D721Med (cell line): Measurements from ENCODE around the gene ZBTB12.
"Not testable (repeated sequence)": the region's sequence is repeated elsewhere in the genome, so short reads cannot be mapped to it uniquely, and the experiment has no call there.

Experiments used
- DNase-seq: peaks from one replicate; pipeline ENCODE4 v3.0.0; 2011; ENCODE audit warnings: low spot score; ENCODE audit not compliant: insufficient read length
- FAIRE-seq: peaks from 2 replicates; lab custom pipeline; 2011; peaks lifted over from hg19 to GRCh38; lab: Jason Lieb, UNC
- TF ChIP-seq, protein P1 (sequence below): IDR thresholded peaks from 2 replicates; pipeline ENCODE4 v1.5.1; 2012; ENCODE audit warnings: mild to moderate bottlenecking, control low read depth; ENCODE audit not compliant: insufficient read depth; ENCODE audit errors: missing control alignments

Gene ZBTB12

DNA sequence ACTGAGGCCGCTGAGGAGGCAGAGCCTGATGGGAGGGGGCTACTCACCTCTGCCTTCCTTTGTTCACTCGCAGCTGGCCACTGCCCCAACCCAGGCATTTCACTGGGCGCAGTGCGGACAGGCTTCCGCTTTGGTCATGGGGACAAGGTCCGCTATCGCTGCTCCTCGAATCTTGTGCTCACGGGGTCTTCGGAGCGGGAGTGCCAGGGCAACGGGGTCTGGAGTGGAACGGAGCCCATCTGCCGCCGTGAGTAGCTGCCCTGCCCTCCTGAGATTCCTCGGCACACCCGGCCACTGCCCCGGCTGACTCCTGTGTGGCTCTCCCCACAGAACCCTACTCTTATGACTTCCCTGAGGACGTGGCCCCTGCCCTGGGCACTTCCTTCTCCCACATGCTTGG, 31.7 kb upstream of the ZBTB12 start:
- TF ChIP-seq, protein P1, sequence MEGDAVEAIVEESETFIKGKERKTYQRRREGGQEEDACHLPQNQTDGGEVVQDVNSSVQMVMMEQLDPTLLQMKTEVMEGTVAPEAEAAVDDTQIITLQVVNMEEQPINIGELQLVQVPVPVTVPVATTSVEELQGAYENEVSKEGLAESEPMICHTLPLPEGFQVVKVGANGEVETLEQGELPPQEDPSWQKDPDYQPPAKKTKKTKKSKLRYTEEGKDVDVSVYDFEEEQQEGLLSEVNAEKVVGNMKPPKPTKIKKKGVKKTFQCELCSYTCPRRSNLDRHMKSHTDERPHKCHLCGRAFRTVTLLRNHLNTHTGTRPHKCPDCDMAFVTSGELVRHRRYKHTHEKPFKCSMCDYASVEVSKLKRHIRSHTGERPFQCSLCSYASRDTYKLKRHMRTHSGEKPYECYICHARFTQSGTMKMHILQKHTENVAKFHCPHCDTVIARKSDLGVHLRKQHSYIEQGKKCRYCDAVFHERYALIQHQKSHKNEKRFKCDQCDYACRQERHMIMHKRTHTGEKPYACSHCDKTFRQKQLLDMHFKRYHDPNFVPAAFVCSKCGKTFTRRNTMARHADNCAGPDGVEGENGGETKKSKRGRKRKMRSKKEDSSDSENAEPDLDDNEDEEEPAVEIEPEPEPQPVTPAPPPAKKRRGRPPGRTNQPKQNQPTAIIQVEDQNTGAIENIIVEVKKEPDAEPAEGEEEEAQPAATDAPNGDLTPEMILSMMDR = no peak
- DNase-seq = no peak
- FAIRE-seq = no peak

DNA sequence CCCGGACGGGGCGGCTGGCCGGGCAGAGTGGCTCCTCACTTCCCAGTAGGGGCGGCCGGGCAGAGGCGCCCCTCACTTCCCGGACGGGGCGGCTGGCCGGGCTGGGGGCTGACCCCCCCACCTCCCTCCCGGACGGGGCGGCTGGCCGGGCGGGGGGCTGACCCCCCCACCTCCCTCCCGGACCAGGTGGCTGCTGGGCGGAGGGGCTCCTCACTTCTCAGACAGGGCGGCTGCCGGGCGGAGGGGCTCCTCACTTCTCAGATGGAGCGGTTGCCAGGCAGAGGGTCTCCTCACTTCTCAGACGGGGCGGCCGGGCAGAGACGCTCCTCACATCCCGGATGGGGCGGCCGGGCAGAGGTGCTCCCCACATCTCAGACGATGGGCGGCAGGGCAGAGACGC, 30.3 kb upstream of the ZBTB12 start:
- not testable (repeated sequence) for FAIRE-seq, DNase-seq

DNA sequence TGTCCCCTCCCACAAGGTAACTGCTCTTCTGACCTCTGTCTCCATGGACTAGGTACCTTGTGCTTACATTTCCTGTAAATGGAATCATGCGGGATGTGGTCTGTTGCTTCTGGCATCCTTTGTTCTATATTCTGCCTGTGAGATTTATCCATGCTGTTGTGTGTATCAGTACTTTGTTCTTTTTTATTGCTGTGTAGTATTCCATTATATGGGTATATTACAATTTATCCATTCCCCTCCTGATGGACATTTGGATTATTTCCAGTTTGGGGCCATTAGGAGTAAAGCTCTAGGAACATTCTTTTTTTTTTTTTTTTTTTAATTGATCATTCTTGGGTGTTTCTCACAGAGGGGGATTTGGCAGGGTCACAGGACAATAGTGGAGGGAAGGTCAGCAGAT, 29.1 kb upstream of the ZBTB12 start:
- TF ChIP-seq, protein P1 = no peak
- FAIRE-seq (no peak), DNase-seq (no peak)

DNA sequence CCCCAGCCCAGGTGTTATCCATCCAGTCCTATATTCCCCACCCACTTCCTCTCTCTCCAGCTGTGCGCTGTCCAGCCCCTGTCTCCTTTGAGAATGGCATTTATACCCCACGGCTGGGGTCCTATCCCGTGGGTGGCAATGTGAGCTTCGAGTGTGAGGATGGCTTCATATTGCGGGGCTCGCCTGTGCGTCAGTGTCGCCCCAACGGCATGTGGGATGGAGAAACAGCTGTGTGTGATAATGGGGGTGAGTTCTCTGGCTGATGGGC, 26.7 kb upstream of the ZBTB12 start:
- TF ChIP-seq, protein P1 = no peak
- DNase-seq (no peak), FAIRE-seq (no peak)

DNA sequence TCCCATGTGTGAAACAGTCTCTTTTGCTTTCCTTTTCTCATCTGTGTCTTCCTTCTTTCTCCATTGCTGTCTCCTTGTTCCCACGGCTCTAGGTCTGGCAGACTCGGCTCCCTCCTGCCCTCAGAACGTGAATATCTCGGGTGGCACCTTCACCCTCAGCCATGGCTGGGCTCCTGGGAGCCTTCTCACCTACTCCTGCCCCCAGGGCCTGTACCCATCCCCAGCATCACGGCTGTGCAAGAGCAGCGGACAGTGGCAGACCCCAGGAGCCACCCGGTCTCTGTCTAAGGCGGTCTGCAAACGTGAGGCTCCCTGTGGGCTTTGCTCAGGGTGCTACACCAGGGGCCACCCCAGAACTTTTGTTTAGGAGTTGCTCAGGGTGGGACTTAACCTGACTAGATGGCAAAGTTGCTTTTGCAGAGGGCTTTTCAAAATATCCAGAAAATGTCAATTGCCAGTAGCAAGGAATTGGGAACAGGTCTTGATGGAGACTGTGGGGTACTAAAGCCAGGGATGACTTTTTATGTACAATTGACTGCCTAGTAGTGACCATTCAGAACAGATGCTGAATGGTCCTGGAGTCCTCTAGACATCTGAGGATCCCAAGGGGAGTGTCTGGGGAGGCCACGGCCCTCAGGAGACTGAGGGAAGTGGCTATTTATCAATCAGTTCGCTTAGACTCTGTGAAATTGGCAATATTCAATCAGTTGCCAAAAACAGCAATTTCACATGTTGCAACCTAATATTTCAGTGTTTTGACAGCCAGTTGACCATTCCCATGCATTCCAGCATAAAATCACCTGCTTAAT, 26.2 kb upstream of the ZBTB12 start:
- FAIRE-seq = no peak
- TF ChIP-seq, protein P1 = no peak
- DNase-seq = no peak

DNA sequence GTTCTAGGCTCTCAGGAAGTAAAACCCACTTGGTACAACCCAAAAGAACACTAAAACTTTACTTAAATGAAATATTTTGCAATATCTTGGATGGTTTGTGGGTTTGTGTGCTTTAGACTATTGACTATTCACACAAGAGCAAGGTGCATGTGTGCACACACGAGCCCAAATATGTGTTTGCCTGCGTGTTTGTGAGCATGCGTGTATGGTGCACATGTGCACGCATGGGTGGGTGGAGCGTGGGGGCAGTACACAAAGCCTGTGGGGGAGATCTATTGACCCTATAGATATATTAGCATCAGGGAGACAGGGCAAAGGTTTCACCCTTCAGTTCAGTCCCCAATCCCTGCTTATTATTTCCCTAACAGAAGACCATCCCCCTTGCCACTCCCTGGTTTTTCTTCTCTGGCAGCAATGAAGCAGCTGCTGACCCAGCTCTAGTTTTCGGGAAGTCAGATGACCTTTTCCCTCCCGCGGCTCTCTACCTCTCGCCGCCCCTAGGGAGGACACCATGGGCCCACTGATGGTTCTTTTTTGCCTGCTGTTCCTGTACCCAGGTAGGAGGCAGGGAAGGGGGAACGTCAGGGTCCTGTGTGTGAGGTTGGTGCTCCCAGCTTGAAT, 25.5 kb upstream of the ZBTB12 start, which contains the start of gene C2:
Gene C2, plus strand, starts transcription at position 476 of the 621 bp plus-strand sequence. Its CDS starts 36 bp downstream, at position 512.
- no peak for DNase-seq
- no peak for FAIRE-seq
- TF ChIP-seq, protein P1 = no peak

DNA sequence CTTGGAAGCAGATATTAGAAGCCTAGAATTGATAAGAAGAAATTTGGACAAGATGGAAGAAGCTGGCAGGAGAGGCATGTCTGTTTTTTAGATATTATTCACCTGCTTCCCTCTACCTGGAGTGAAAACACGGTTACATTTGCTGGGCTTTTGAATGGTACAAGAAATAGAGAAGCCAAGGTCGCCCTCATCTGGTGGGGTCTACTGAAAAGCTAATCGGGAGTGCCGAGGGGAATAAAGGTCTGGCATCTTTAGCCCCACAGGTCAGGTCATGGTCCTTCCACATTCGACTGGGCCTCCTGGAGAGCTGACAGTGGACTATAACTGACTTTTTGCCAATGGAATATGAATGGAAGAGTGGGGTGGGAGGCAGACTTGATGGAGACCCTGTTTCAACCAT, 21.1 kb upstream of the ZBTB12 start:
- no peak for DNase-seq
- FAIRE-seq = no peak
- TF ChIP-seq, protein P1 = peak; percentile 23
